Jurkat, Clone E6-1 (cell line): Measurements from ENCODE around the gene BCAS3.

Source experiments
- DNase-seq: peaks from one replicate; pipeline ENCODE4 v3.0.0-alpha.2; 2011; ENCODE audit warnings: low read depth, low spot score
- H3K4me3 ChIP-seq: 2 replicates; pipeline ENCODE4 v1.5.1; 2011; ENCODE audit warnings: mild to moderate bottlenecking, low read length, control low read depth, moderate library complexity

The BCAS3 gene

GRCh38 chr17:61366715-61367413 is 689.2 kb downstream of the BCAS3 start:
- no peak overlapping the region for H3K4me3 ChIP-seq
- DNase-seq: no peak

GRCh38 chr17:61368049-61368831 is 690.6 kb downstream of the BCAS3 start:
- no peak for DNase-seq
- no peak overlapping the region for H3K4me3 ChIP-seq

- H3K4me3 ChIP-seq: no peak overlapping the region
- DNase-seq: no peak
These were observed 691.3 kb downstream of the BCAS3 start for GRCh38 chr17:61368832-61369450.

GRCh38 chr17:61369751-61370150 is 692.1 kb downstream of the BCAS3 start:
- no peak overlapping the region for H3K4me3 ChIP-seq
- no peak for DNase-seq

- H3K4me3 ChIP-seq: no peak overlapping the region
- DNase-seq: no peak
These were observed 693.5 kb downstream of the BCAS3 start for GRCh38 chr17:61371179-61371578.

GRCh38 chr17:61371606-61372005 is 694.0 kb downstream of the BCAS3 start:
- no peak for DNase-seq
- H3K4me3 ChIP-seq: no peak overlapping the region

- no peak overlapping the region for H3K4me3 ChIP-seq
- no peak for DNase-seq
These were observed 694.8 kb downstream of the BCAS3 start for GRCh38 chr17:61372436-61372835.

GRCh38 chr17:61376931-61377838 is 699.5 kb downstream of the BCAS3 start:
- H3K4me3 ChIP-seq: no peak overlapping the region
- DNase-seq: no peak

- DNase-seq: no peak
- H3K4me3 ChIP-seq: no peak overlapping the region
These were observed 701.2 kb downstream of the BCAS3 start for GRCh38 chr17:61378658-61379456.

- DNase-seq: no peak
- H3K4me3 ChIP-seq: no peak overlapping the region
These were observed 702.0 kb downstream of the BCAS3 start for GRCh38 chr17:61379457-61380216.

GRCh38 chr17:61380217-61380835 is 702.7 kb downstream of the BCAS3 start:
- no peak overlapping the region for H3K4me3 ChIP-seq
- no peak for DNase-seq

- no peak overlapping the region for H3K4me3 ChIP-seq
These were observed 703.3 kb downstream of the BCAS3 start for GRCh38 chr17:61380836-61381525.

GRCh38 chr17:61381537-61381936 is 703.9 kb downstream of the BCAS3 start:
- no peak overlapping the region for H3K4me3 ChIP-seq
- no peak for DNase-seq

More at GRCh38 chr17:61380836-61381525, 703.3 kb downstream of the BCAS3 start:
- no peak for DNase-seq

- no peak for DNase-seq
- H3K4me3 ChIP-seq: no peak overlapping the region
These were observed 705.4 kb downstream of the BCAS3 start for GRCh38 chr17:61382796-61383688.

- DNase-seq: no peak
- no peak overlapping the region for H3K4me3 ChIP-seq
These were observed 706.1 kb downstream of the BCAS3 start for GRCh38 chr17:61383689-61384201.

GRCh38 chr17:61384354-61384691 is 706.7 kb downstream of the BCAS3 start:
- H3K4me3 ChIP-seq: no peak overlapping the region
- DNase-seq: no peak
